HUES48 (cell line): ENCODE measurements around the gene BZW1.

Experiments used
- H3K27ac ChIP-seq: one replicate; pipeline ENCODE4 v1.7.0; 2013; ENCODE audit warnings: low read depth, low read length, inconsistent platforms
- H3K27me3 ChIP-seq: 2 replicates; pipeline ENCODE4 v1.6.1; 2013; ENCODE audit warnings: mild to moderate bottlenecking, low read length; ENCODE audit not compliant: control insufficient read depth, insufficient read depth
- H3K36me3 ChIP-seq: 2 replicates; pipeline ENCODE4 v1.6.1; 2013; ENCODE audit warnings: low read length; ENCODE audit not compliant: control insufficient read depth, insufficient read depth
- H3K4me1 ChIP-seq: 2 replicates; pipeline ENCODE4 v1.6.1; 2013; ENCODE audit warnings: mild to moderate bottlenecking, low read length; ENCODE audit not compliant: control insufficient read depth, insufficient read depth
- H3K4me3 ChIP-seq: 2 replicates; pipeline ENCODE4 v1.5.1; 2013; ENCODE audit warnings: mild to moderate bottlenecking, low read depth, low read length
- H3K9ac ChIP-seq: 2 replicates; pipeline ENCODE4 v1.6.1; 2013; ENCODE audit warnings: mild to moderate bottlenecking, low read depth, low read length, moderate library complexity
- H3K9me3 ChIP-seq: 2 replicates; pipeline ENCODE4 v1.6.1; 2013; ENCODE audit warnings: low read length; ENCODE audit not compliant: control insufficient read depth, insufficient read depth

BZW1 gene

GRCh38 chr2:200839513-200839912 is 27.8 kb downstream of the BZW1 start:
- Histone ChIP-seq H3K36me3 (no peaks in the 10 kb centered on the region), H3K9me3 (peaks cover 10% of the 10 kb centered on the region), H3K4me1 (0 out of 2 replicates have a peak, but pooled peaks cover 8% of the 10 kb centered on the region), H3K9ac (no peak overlapping the region), H3K27me3 (no peaks in the 10 kb centered on the region), H3K4me3 (no peak overlapping the region), H3K27ac (no peak overlapping the region)

- Histone ChIP-seq H3K9ac (no peak overlapping the region), H3K4me1 (0 out of 2 replicates have a peak, but pooled peaks cover 6% of the 10 kb centered on the region)
These were observed 32.6 kb downstream of the BZW1 start for GRCh38 chr2:200843993-200844948.

GRCh38 chr2:200845194-200845593 is 33.5 kb downstream of the BZW1 start:
- no peaks in the 10 kb centered on the region for H3K4me1 ChIP-seq
- no peaks in the 10 kb centered on the region for H3K9me3 ChIP-seq
- no peak overlapping the region for H3K9ac ChIP-seq
- H3K27ac ChIP-seq, result no peak overlapping the region
- no peak overlapping the region for H3K4me3 ChIP-seq
- H3K36me3 ChIP-seq, result no peaks in the 10 kb centered on the region
- H3K27me3 ChIP-seq, result no peaks in the 10 kb centered on the region

More at GRCh38 chr2:200843993-200844948, 32.6 kb downstream of the BZW1 start:
- Histone ChIP-seq H3K27ac (no peak overlapping the region), H3K27me3 (no peaks in the 10 kb centered on the region), H3K9me3 (no peaks in the 10 kb centered on the region), H3K36me3 (no peaks in the 10 kb centered on the region), H3K4me3 (no peak overlapping the region)

GRCh38 chr2:200845669-200846325 is 34.1 kb downstream of the BZW1 start:
- Histone ChIP-seq H3K27me3 (no peaks in the 10 kb centered on the region), H3K4me1 (no peaks in the 10 kb centered on the region), H3K4me3 (no peak overlapping the region), H3K27ac (no peak overlapping the region), H3K36me3 (no peaks in the 10 kb centered on the region), H3K9ac (no peak overlapping the region), H3K9me3 (no peaks in the 10 kb centered on the region)

GRCh38 chr2:200847269-200847668 is 35.6 kb downstream of the BZW1 start:
- peaks cover 14% of the 10 kb centered on the region for H3K36me3 ChIP-seq
- H3K4me3 ChIP-seq, result no peak overlapping the region
- H3K4me1 ChIP-seq, result no peaks in the 10 kb centered on the region
- H3K9me3 ChIP-seq, result no peaks in the 10 kb centered on the region
- no peak overlapping the region for H3K27ac ChIP-seq
- no peak overlapping the region for H3K9ac ChIP-seq
- H3K27me3 ChIP-seq, result no peaks in the 10 kb centered on the region

- H3K27me3 ChIP-seq, result no peaks in the 10 kb centered on the region
- H3K4me1 ChIP-seq, result no peaks in the 10 kb centered on the region
- H3K4me3 ChIP-seq, result no peak overlapping the region
- H3K9me3 ChIP-seq, result no peaks in the 10 kb centered on the region
- H3K27ac ChIP-seq, result no peak overlapping the region
- peaks cover 20% of the 10 kb centered on the region for H3K36me3 ChIP-seq
- H3K9ac ChIP-seq, result no peak overlapping the region
These were observed 36.2 kb downstream of the BZW1 start for GRCh38 chr2:200847939-200848338.

GRCh38 chr2:200850512-200851256 is 39.0 kb downstream of the BZW1 start:
- no peaks in the 10 kb centered on the region for H3K4me1 ChIP-seq
- no peak overlapping the region for H3K9ac ChIP-seq
- no peak overlapping the region for H3K4me3 ChIP-seq
- no peaks in the 10 kb centered on the region for H3K9me3 ChIP-seq
- H3K36me3 ChIP-seq, result peaks cover 48% of the 10 kb centered on the region
- no peak overlapping the region for H3K27ac ChIP-seq
- H3K27me3 ChIP-seq, result no peaks in the 10 kb centered on the region

- Histone ChIP-seq H3K27ac (no peak overlapping the region), H3K9ac (no peak overlapping the region), H3K9me3 (no peaks in the 10 kb centered on the region), H3K36me3 (peaks cover 57% of the 10 kb centered on the region), H3K4me3 (no peak overlapping the region), H3K27me3 (no peaks in the 10 kb centered on the region), H3K4me1 (no peaks in the 10 kb centered on the region)
These were observed 39.9 kb downstream of the BZW1 start for GRCh38 chr2:200851398-200852248.

- Histone ChIP-seq H3K9me3 (no peaks in the 10 kb centered on the region), H3K4me1 (no peaks in the 10 kb centered on the region), H3K27ac (no peak overlapping the region), H3K36me3 (peaks cover 67% of the 10 kb centered on the region), H3K27me3 (no peaks in the 10 kb centered on the region), H3K4me3 (no peak overlapping the region), H3K9ac (no peak overlapping the region)
These were observed 40.9 kb downstream of the BZW1 start for GRCh38 chr2:200852605-200853004.

GRCh38 chr2:200856806-200857205 is 45.1 kb downstream of the BZW1 start:
- no peak overlapping the region for H3K9ac ChIP-seq
- peaks cover 14% of the 10 kb centered on the region for H3K4me1 ChIP-seq
- H3K27ac ChIP-seq, result no peak overlapping the region
- H3K27me3 ChIP-seq, result no peaks in the 10 kb centered on the region
- no peak overlapping the region for H3K4me3 ChIP-seq
- H3K9me3 ChIP-seq, result no peaks in the 10 kb centered on the region
- H3K36me3 ChIP-seq, result peaks cover 98% of the 10 kb centered on the region
